Hematopoietic multipotent progenitor cell treated with erythropoietin and hydrocortisone succinate and interleukin-3 and kit ligand, for 4 days (in vitro differentiated cells): Measurements from ENCODE around the gene LAS1L.
"Not testable (repeated sequence)": the region's sequence is repeated elsewhere in the genome, so short reads cannot be mapped to it uniquely, and the experiment has no call there.

Source experiments
- DNase-seq: peaks from one replicate; pipeline ENCODE4 v3.0.0-alpha.2; 2015

LAS1L gene

GRCh38 chrX:65516756-65517155 is 17.8 kb downstream of the LAS1L start:
- DNase-seq: no peak

- no peak for DNase-seq
Observed at GRCh38 chrX:65513610-65514009, 21.0 kb downstream of the LAS1L start.

- no peak for DNase-seq
Observed at GRCh38 chrX:65509400-65509799, 25.2 kb downstream of the LAS1L start.

- DNase-seq: peak; percentile 13
Observed at GRCh38 chrX:65508851-65509250, 25.7 kb downstream of the LAS1L start.

- no peak for DNase-seq
Observed at GRCh38 chrX:65502618-65503017, 32.0 kb downstream of the LAS1L start.

- no peak for DNase-seq
Observed at GRCh38 chrX:65493431-65493830, 41.2 kb downstream of the LAS1L start.

GRCh38 chrX:65491620-65492019 is 43.0 kb downstream of the LAS1L start:
- DNase-seq: no peak

GRCh38 chrX:65488495-65488894 is 46.1 kb downstream of the LAS1L start:
- peak; percentile 3 for DNase-seq

- DNase-seq: no peak
Observed at GRCh38 chrX:65480960-65481359, 53.6 kb downstream of the LAS1L start.

- not testable (repeated sequence) for DNase-seq
Observed at GRCh38 chrX:65479102-65479501, 55.5 kb downstream of the LAS1L start.

- no peak for DNase-seq
Observed at GRCh38 chrX:65476564-65476963, 58.0 kb downstream of the LAS1L start.

- no peak for DNase-seq
Observed at GRCh38 chrX:65463550-65463949, 71.0 kb downstream of the LAS1L start.
